ENCODE data around the gene HOXC13.

DNA sequence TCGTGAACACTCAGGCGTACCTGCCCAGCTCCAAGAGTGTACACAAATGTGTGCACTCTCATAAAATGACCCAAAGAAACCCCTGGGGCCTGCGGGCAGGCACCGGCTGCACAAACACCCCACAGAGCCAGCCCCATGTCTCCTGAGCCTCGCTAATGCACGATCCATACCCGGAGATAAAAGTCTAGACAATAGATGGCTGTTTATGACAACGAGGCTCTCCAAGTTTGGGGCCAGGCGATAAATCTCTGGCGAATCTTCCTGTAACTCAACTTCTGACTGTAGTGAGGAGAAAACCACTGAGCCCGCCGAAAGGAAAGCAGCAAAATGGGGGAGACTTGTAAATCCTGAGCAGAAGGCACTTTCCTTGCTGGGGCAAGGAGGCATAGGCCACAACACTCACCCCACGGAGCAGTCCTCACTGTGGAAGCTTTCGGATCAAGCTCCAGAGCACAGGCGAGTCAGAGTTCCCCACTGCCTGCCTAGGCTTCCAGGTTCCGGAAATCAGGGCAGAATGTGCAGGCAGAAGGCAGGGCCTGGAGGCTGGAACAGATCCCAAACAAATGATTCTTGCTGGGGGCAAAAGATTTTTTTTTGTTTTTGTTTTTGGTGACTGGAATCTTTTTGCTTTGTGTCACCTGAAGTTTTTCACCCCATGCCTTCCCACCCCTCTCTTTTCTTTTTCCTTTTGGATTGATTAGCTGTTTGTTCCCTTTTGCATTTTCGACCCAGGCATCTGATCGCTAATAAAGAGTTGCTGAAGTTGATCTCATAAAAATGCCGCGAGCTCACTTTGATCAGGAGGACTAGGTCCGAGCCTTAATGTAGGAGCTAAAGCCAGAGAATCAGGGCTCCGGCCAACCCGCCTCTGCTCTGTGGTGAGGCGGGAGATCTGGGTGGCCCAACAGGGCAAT lies 29.8 kb downstream of the HOXC13 start:
- TF ChIP-seq, protein P1, sequence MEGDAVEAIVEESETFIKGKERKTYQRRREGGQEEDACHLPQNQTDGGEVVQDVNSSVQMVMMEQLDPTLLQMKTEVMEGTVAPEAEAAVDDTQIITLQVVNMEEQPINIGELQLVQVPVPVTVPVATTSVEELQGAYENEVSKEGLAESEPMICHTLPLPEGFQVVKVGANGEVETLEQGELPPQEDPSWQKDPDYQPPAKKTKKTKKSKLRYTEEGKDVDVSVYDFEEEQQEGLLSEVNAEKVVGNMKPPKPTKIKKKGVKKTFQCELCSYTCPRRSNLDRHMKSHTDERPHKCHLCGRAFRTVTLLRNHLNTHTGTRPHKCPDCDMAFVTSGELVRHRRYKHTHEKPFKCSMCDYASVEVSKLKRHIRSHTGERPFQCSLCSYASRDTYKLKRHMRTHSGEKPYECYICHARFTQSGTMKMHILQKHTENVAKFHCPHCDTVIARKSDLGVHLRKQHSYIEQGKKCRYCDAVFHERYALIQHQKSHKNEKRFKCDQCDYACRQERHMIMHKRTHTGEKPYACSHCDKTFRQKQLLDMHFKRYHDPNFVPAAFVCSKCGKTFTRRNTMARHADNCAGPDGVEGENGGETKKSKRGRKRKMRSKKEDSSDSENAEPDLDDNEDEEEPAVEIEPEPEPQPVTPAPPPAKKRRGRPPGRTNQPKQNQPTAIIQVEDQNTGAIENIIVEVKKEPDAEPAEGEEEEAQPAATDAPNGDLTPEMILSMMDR (IDR thresholded peaks at IDR 0.05): no peak
- TF ChIP-seq POLR2A (IDR thresholded peaks at IDR 0.05): no peak
